Activated naive CD8-positive, alpha-beta T cell (primary cell): ENCODE measurements around the gene KCNK1.
A peak's percentile ranks its signal among the peaks of the same experiment; 100 is the strongest.

Source experiments
- H3K27ac Mint-ChIP-seq: one replicate; pipeline ENCODE4 v1.8.0; 2021; ENCODE audit warnings: mixed read lengths
- H3K27me3 Mint-ChIP-seq: one replicate; pipeline ENCODE4 v1.8.0; 2021; ENCODE audit warnings: mixed read lengths
- H3K36me3 Mint-ChIP-seq: one replicate; pipeline ENCODE4 v1.8.0; 2021; ENCODE audit warnings: mixed read lengths
- H3K4me1 Mint-ChIP-seq: one replicate; pipeline ENCODE4 v1.8.0; 2021; ENCODE audit warnings: low read depth, mixed read lengths
- H3K4me3 Mint-ChIP-seq: one replicate; pipeline ENCODE4 v1.8.0; 2021; ENCODE audit warnings: mild to moderate bottlenecking, mixed read lengths
- H3K9me3 Mint-ChIP-seq: one replicate; pipeline ENCODE4 v1.8.0; 2021; ENCODE audit warnings: low read depth, mixed read lengths

The KCNK1 gene

GRCh38 chr1:233613252-233614172 lies at the start of gene KCNK1:
TSS of gene KCNK1 (plus strand) at chr1:233614106. CDS start at chr1:233614172, 66 bp downstream.
- H3K4me1 Mint-ChIP-seq, result peaks cover 5% of the 10 kb centered on the region
- H3K27me3 Mint-ChIP-seq, result peaks cover 34% of the 10 kb centered on the region
- no peak within 1 kb of the TSS for H3K27ac Mint-ChIP-seq
- no peaks in the 10 kb centered on the region for H3K36me3 Mint-ChIP-seq
- no peaks in the 10 kb centered on the region for H3K9me3 Mint-ChIP-seq
- peak within 1 kb of the TSS; percentile 60 for H3K4me3 Mint-ChIP-seq

- H3K4me1 Mint-ChIP-seq, result no peaks in the 10 kb centered on the region
Observed at GRCh38 chr1:233565313-233565712, 48.6 kb upstream of the KCNK1 start.

GRCh38 chr1:233566886-233567285 lies 47.0 kb upstream of the KCNK1 start:
- no peaks in the 10 kb centered on the region for H3K36me3 Mint-ChIP-seq

More at GRCh38 chr1:233565313-233565712, 48.6 kb upstream of the KCNK1 start:
- Mint-ChIP-seq H3K27me3 (no peaks in the 10 kb centered on the region), H3K27ac (no peak overlapping the region), H3K9me3 (peaks cover 19% of the 10 kb centered on the region), H3K36me3 (no peaks in the 10 kb centered on the region), H3K4me3 (no peak overlapping the region)

GRCh38 chr1:233569636-233570035 lies 44.3 kb upstream of the KCNK1 start:
- no peak overlapping the region for H3K27ac Mint-ChIP-seq
- H3K36me3 Mint-ChIP-seq, result no peaks in the 10 kb centered on the region
- peaks cover 19% of the 10 kb centered on the region for H3K9me3 Mint-ChIP-seq
- no peak overlapping the region for H3K4me3 Mint-ChIP-seq
- no peaks in the 10 kb centered on the region for H3K4me1 Mint-ChIP-seq
- peaks cover 4% of the 10 kb centered on the region for H3K27me3 Mint-ChIP-seq

More at GRCh38 chr1:233566886-233567285, 47.0 kb upstream of the KCNK1 start:
- Mint-ChIP-seq H3K9me3 (peaks cover 19% of the 10 kb centered on the region), H3K27ac (no peak overlapping the region), H3K4me1 (no peaks in the 10 kb centered on the region), H3K4me3 (no peak overlapping the region), H3K27me3 (no peaks in the 10 kb centered on the region)

- H3K27me3 Mint-ChIP-seq, result peaks cover 4% of the 10 kb centered on the region
- H3K4me1 Mint-ChIP-seq, result no peaks in the 10 kb centered on the region
- H3K4me3 Mint-ChIP-seq, result no peak overlapping the region
- H3K36me3 Mint-ChIP-seq, result no peaks in the 10 kb centered on the region
- H3K9me3 Mint-ChIP-seq, result peaks cover 16% of the 10 kb centered on the region
- no peak overlapping the region for H3K27ac Mint-ChIP-seq
Observed at GRCh38 chr1:233570216-233570615, 43.7 kb upstream of the KCNK1 start.

- H3K27ac Mint-ChIP-seq, result no peak overlapping the region
- H3K4me1 Mint-ChIP-seq, result no peaks in the 10 kb centered on the region
- no peak overlapping the region for H3K4me3 Mint-ChIP-seq
- H3K9me3 Mint-ChIP-seq, result peaks cover 11% of the 10 kb centered on the region
- peaks cover 4% of the 10 kb centered on the region for H3K27me3 Mint-ChIP-seq
- no peaks in the 10 kb centered on the region for H3K36me3 Mint-ChIP-seq
Observed at GRCh38 chr1:233570706-233571105, 43.2 kb upstream of the KCNK1 start.

GRCh38 chr1:233572896-233573295 lies 41.0 kb upstream of the KCNK1 start:
- no peaks in the 10 kb centered on the region for H3K36me3 Mint-ChIP-seq
- H3K27me3 Mint-ChIP-seq, result peaks cover 4% of the 10 kb centered on the region
- no peak overlapping the region for H3K4me3 Mint-ChIP-seq
- peaks cover 4% of the 10 kb centered on the region for H3K9me3 Mint-ChIP-seq
- no peaks in the 10 kb centered on the region for H3K4me1 Mint-ChIP-seq
- H3K27ac Mint-ChIP-seq, result no peak overlapping the region

GRCh38 chr1:233575450-233575849 lies 38.5 kb upstream of the KCNK1 start:
- Mint-ChIP-seq H3K4me3 (no peak overlapping the region), H3K27ac (no peak overlapping the region), H3K9me3 (peaks cover 15% of the 10 kb centered on the region), H3K27me3 (peaks cover 7% of the 10 kb centered on the region), H3K4me1 (no peaks in the 10 kb centered on the region), H3K36me3 (no peaks in the 10 kb centered on the region)

GRCh38 chr1:233582439-233582838 lies 31.5 kb upstream of the KCNK1 start:
- H3K4me3 Mint-ChIP-seq, result no peak overlapping the region
- H3K36me3 Mint-ChIP-seq, result no peaks in the 10 kb centered on the region
- peaks cover 11% of the 10 kb centered on the region for H3K9me3 Mint-ChIP-seq
- H3K27me3 Mint-ChIP-seq, result peaks cover 16% of the 10 kb centered on the region
- H3K4me1 Mint-ChIP-seq, result no peaks in the 10 kb centered on the region
- H3K27ac Mint-ChIP-seq, result no peak overlapping the region

GRCh38 chr1:233584376-233584775 lies 29.5 kb upstream of the KCNK1 start:
- no peak overlapping the region for H3K4me3 Mint-ChIP-seq
- H3K9me3 Mint-ChIP-seq, result peaks cover 2% of the 10 kb centered on the region
- H3K27me3 Mint-ChIP-seq, result peaks cover 14% of the 10 kb centered on the region
- H3K36me3 Mint-ChIP-seq, result no peaks in the 10 kb centered on the region
- peaks cover 3% of the 10 kb centered on the region for H3K4me1 Mint-ChIP-seq
- no peak overlapping the region for H3K27ac Mint-ChIP-seq

- no peak overlapping the region for H3K4me3 Mint-ChIP-seq
- no peaks in the 10 kb centered on the region for H3K36me3 Mint-ChIP-seq
- H3K9me3 Mint-ChIP-seq, result no peaks in the 10 kb centered on the region
- peaks cover 14% of the 10 kb centered on the region for H3K27me3 Mint-ChIP-seq
- H3K27ac Mint-ChIP-seq, result no peak overlapping the region
- H3K4me1 Mint-ChIP-seq, result peaks cover 3% of the 10 kb centered on the region
Observed at GRCh38 chr1:233584931-233585330, 29.0 kb upstream of the KCNK1 start.

GRCh38 chr1:233586301-233586700 lies 27.6 kb upstream of the KCNK1 start:
- Mint-ChIP-seq H3K4me3 (no peak overlapping the region), H3K27ac (no peak overlapping the region), H3K9me3 (no peaks in the 10 kb centered on the region), H3K4me1 (peaks cover 3% of the 10 kb centered on the region), H3K27me3 (peaks cover 8% of the 10 kb centered on the region), H3K36me3 (no peaks in the 10 kb centered on the region)

- Mint-ChIP-seq H3K4me1 (peaks cover 3% of the 10 kb centered on the region), H3K36me3 (no peaks in the 10 kb centered on the region), H3K9me3 (no peaks in the 10 kb centered on the region)
Observed at GRCh38 chr1:233587196-233587595, 26.7 kb upstream of the KCNK1 start.

GRCh38 chr1:233587958-233588799 lies 25.7 kb upstream of the KCNK1 start:
- Mint-ChIP-seq H3K36me3 (no peaks in the 10 kb centered on the region), H3K9me3 (no peaks in the 10 kb centered on the region), H3K4me1 (peaks cover 3% of the 10 kb centered on the region), H3K27ac (no peak overlapping the region), H3K27me3 (peaks cover 8% of the 10 kb centered on the region), H3K4me3 (no peak overlapping the region)

More at GRCh38 chr1:233587196-233587595, 26.7 kb upstream of the KCNK1 start:
- H3K27me3 Mint-ChIP-seq, result peaks cover 8% of the 10 kb centered on the region
- H3K4me3 Mint-ChIP-seq, result no peak overlapping the region
- H3K27ac Mint-ChIP-seq, result no peak overlapping the region

GRCh38 chr1:233597489-233597901 lies 16.4 kb upstream of the KCNK1 start:
- H3K27ac Mint-ChIP-seq, result peak overlapping the region; percentile 30
- no peaks in the 10 kb centered on the region for H3K36me3 Mint-ChIP-seq
- peaks cover 8% of the 10 kb centered on the region for H3K27me3 Mint-ChIP-seq
- peak overlapping the region; percentile 33 for H3K4me3 Mint-ChIP-seq
- peaks cover 19% of the 10 kb centered on the region for H3K4me1 Mint-ChIP-seq
- no peaks in the 10 kb centered on the region for H3K9me3 Mint-ChIP-seq
